Measurements from ENCODE around the gene PARP9. TPM values are rescaled to one million over a fixed set of nuclear protein-coding genes. Genes with fewer than 3 reads are reported as not detected.

PARP9 gene
- total and polyA plus RNA-seq, 10 of the 15 experiments (the other 5 are each of a cell fraction or from before 2014, with no cell fraction given): 34.0 to 122 (median 46.1) TPM

DNA sequence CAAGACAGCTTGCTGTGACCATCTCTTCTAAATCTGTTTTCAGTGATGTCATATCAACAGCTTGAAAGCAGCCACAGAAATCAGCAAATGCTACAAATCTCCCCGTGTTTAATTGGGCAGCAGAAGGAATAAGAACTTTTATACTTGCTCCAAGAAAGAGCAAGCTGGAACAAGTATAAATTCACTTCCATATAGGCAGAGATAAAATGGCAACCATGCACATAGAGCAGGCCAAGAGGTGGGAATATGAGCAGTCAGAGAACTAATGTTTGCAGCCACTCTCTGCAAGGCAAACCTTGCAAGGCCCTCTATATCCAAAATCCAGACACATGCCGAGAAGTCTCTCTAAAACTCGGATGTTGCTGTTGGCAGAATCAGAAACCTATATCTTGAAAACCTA lies 16.0 kb downstream of the PARP9 start (continued):
- TF ChIP-seq, protein P1, sequence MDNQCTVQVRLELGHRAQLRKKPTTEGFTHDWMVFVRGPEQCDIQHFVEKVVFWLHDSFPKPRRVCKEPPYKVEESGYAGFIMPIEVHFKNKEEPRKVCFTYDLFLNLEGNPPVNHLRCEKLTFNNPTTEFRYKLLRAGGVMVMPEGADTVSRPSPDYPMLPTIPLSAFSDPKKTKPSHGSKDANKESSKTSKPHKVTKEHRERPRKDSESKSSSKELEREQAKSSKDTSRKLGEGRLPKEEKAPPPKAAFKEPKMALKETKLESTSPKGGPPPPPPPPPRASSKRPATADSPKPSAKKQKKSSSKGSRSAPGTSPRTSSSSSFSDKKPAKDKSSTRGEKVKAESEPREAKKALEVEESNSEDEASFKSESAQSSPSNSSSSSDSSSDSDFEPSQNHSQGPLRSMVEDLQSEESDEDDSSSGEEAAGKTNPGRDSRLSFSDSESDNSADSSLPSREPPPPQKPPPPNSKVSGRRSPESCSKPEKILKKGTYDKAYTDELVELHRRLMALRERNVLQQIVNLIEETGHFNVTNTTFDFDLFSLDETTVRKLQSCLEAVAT (IDR thresholded peaks at IDR 0.05): no peak
- TF ChIP-seq TCF3 (IDR thresholded peaks at IDR 0.05; ENCODE audit: borderline replicate concordance, insufficient read depth, low read depth, low read length): no peak
- TF ChIP-seq, protein P2, sequence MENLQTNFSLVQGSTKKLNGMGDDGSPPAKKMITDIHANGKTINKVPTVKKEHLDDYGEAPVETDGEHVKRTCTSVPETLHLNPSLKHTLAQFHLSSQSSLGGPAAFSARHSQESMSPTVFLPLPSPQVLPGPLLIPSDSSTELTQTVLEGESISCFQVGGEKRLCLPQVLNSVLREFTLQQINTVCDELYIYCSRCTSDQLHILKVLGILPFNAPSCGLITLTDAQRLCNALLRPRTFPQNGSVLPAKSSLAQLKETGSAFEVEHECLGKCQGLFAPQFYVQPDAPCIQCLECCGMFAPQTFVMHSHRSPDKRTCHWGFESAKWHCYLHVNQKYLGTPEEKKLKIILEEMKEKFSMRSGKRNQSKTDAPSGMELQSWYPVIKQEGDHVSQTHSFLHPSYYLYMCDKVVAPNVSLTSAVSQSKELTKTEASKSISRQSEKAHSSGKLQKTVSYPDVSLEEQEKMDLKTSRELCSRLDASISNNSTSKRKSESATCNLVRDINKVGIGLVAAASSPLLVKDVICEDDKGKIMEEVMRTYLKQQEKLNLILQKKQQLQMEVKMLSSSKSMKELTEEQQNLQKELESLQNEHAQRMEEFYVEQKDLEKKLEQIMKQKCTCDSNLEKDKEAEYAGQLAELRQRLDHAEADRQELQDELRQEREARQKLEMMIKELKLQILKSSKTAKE (IDR thresholded peaks at IDR 0.05; ENCODE audit: low read depth, poor library complexity, severe bottlenecking): no peak
- no peak for TF ChIP-seq IKZF2 (IDR thresholded peaks at IDR 0.05)
- no peak for TF ChIP-seq ZNF622 (IDR thresholded peaks at IDR 0.05)
- TF ChIP-seq BACH1 (IDR thresholded peaks at IDR 0.05; ENCODE audit: borderline replicate concordance): no peak

DNA sequence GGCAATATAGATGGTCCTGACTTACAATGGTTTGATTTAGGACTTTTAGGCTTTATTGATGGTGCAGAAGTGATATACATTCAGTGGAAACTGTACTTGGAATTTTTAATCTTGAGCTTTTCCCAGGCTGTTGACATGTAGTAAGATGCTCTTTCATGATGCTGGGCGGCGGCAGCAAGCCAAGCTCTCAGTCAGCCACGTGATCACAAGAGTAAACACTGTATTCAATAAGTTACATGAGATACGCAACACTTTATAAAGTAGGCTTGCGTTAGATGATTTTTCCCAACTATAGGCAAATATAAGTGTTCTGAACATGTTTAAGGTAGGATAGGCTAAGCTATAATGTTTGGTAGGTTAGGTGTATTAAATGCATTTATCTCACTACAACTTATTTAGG lies 17.9 kb downstream of the PARP9 start:
- SMC1A ChIA-PET (ENCODE audit: uncharacterized antibody, unreplicated experiment): interaction anchor here (0.5 to 4.7 kb wide), 7 partner anchors 10 to 309 kb away, joined by 3 to 27 read pairs (median 4); no protein-coding TSS in a partner anchor
- no peak for FAIRE-seq
- Histone ChIP-seq H3K4me3 (no peak overlapping the region), H3K4me2 (ENCODE audit: control insufficient read depth, insufficient read depth) (no peak overlapping the region), H3K27ac (ENCODE audit: control insufficient read depth, insufficient read depth) (no peak overlapping the region), H3K36me3 (ENCODE audit: control insufficient read depth in 2 of 2, insufficient read depth in 2 of 2, low read length in 1 of 2) (peaks cover 2 to 9% of the 10 kb centered on the region in 2 experiments; a peak in 3 of 4 replicates), H3K9me3 (replicated peaks; ENCODE audit: control insufficient read depth, insufficient read depth, low read length) (no peaks in the 10 kb centered on the region), H3K79me2 (ENCODE audit: control insufficient read depth, insufficient read depth, low read length) (no peaks in the 10 kb centered on the region), H3K9ac (ENCODE audit: control insufficient read depth, insufficient read depth, low read length) (no peak overlapping the region), H2AFZ (ENCODE audit: control insufficient read depth, low read depth, low read length) (no peak overlapping the region), H3K27me3 (replicated peaks in 1 of 2; ENCODE audit: control insufficient read depth in 2 of 2, insufficient read depth in 2 of 2, low read length in 1 of 2) (no peaks in the 10 kb centered on the region), H3K4me1 (ENCODE audit: control insufficient read depth, insufficient read depth, low read length) (no peaks in the 10 kb centered on the region), H4K20me1 (ENCODE audit: control insufficient read depth, insufficient read depth) (no peaks in the 10 kb centered on the region)
- POLR2A ChIA-PET: no interaction called here
- intact Hi-C loops (cut with micrococcal nuclease; ENCODE audit: unreplicated experiment): no loop called here
- no TSS peak for BruUV-seq (replicated peaks)
- in situ Hi-C loops (cut with MboI): no loop called here
- RAD21 ChIA-PET (ENCODE audit: unreplicated experiment): interaction anchor here (1.2 kb wide), 1 partner anchor 12 kb away, joined by 3 read pairs; no protein-coding TSS in a partner anchor
- no peak for DNase-seq (ENCODE audit: low read depth, low spot score)
- ATAC-seq: no peak
- TF ChIP-seq, protein P3, sequence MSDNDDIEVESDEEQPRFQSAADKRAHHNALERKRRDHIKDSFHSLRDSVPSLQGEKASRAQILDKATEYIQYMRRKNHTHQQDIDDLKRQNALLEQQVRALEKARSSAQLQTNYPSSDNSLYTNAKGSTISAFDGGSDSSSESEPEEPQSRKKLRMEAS (IDR thresholded peaks at IDR 0.05; ENCODE audit: low read depth, low read length): no peak
- TF ChIP-seq, protein P4, sequence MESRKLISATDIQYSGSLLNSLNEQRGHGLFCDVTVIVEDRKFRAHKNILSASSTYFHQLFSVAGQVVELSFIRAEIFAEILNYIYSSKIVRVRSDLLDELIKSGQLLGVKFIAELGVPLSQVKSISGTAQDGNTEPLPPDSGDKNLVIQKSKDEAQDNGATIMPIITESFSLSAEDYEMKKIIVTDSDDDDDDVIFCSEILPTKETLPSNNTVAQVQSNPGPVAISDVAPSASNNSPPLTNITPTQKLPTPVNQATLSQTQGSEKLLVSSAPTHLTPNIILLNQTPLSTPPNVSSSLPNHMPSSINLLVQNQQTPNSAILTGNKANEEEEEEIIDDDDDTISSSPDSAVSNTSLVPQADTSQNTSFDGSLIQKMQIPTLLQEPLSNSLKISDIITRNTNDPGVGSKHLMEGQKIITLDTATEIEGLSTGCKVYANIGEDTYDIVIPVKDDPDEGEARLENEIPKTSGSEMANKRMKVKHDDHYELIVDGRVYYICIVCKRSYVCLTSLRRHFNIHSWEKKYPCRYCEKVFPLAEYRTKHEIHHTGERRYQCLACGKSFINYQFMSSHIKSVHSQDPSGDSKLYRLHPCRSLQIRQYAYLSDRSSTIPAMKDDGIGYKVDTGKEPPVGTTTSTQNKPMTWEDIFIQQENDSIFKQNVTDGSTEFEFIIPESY (IDR thresholded peaks at IDR 0.05): no peak
- TF ChIP-seq CHD2 (IDR thresholded peaks at IDR 0.05; ENCODE audit: borderline replicate concordance, low read depth, low read length): no peak
- no peak for TF ChIP-seq RUNX3 (IDR thresholded peaks at IDR 0.05; ENCODE audit: low read length)
- no peak for TF ChIP-seq NFXL1 (IDR thresholded peaks at IDR 0.05; ENCODE audit: borderline replicate concordance)
- no peak for TF ChIP-seq NFYA (IDR thresholded peaks at IDR 0.05; ENCODE audit: borderline replicate concordance, low read depth, low read length)
- TF ChIP-seq PML (IDR thresholded peaks at IDR 0.05; ENCODE audit: low read length): no peak
- TF ChIP-seq POU2F2 (IDR thresholded peaks at IDR 0.05; ENCODE audit: borderline replicate concordance, low read depth, low read length): no peak
- TF ChIP-seq CBFB (IDR thresholded peaks at IDR 0.05; ENCODE audit: low read depth): no peak
- TF ChIP-seq BMI1 (IDR thresholded peaks at IDR 0.05; ENCODE audit: borderline replicate concordance): no peak
- TF ChIP-seq ZNF274 (IDR thresholded peaks at IDR 0.05; ENCODE audit: insufficient read depth, insufficient read length): no peak
- 98% methylated on average over 5 of the region's 5 CpGs for WGBS (ENCODE audit: insufficient coverage, insufficient replicate concordance, low lambda C conversion rate, missing lambda C conversion rate)
- CTCF ChIA-PET: interaction anchor here (0.5 to 1.3 kb wide), 4 partner anchors 9 to 138 kb away, joined by 3 to 5 read pairs (median 3); no protein-coding TSS in a partner anchor

Data from GM12878 (cell line).